ENCODE measurements around the gene UBE2D2.

UBE2D2 gene

GRCh38 chr5:139657363-139658321, 96.5 kb downstream of the UBE2D2 start:
- Mint-ChIP-seq H3K4me3 (no peak overlapping the region), H3K36me3 (ENCODE audit: low read depth) (no peaks in the 10 kb centered on the region), H3K27me3 (ENCODE audit: low read depth) (peaks cover 14% of the 10 kb centered on the region), H3K27ac (no peak overlapping the region), H3K9me3 (no peaks in the 10 kb centered on the region), H3K4me1 (ENCODE audit: low read depth) (peaks cover 3% of the 10 kb centered on the region)
- DNase-seq (ENCODE audit: low spot score): no peak

GRCh38 chr5:139658501-139658927, 97.4 kb downstream of the UBE2D2 start:
- Mint-ChIP-seq H3K27me3 (ENCODE audit: low read depth) (peaks cover 9% of the 10 kb centered on the region), H3K9me3 (no peaks in the 10 kb centered on the region), H3K27ac (no peak overlapping the region), H3K4me3 (no peak overlapping the region), H3K4me1 (ENCODE audit: low read depth) (peaks cover under 1% of the 10 kb centered on the region), H3K36me3 (ENCODE audit: low read depth) (no peaks in the 10 kb centered on the region)
- DNase-seq (ENCODE audit: low spot score): no peak

GRCh38 chr5:139658928-139659667, 98.0 kb downstream of the UBE2D2 start:
- H3K9me3 Mint-ChIP-seq: no peaks in the 10 kb centered on the region
- no peak for DNase-seq (ENCODE audit: low spot score)
- no peaks in the 10 kb centered on the region for H3K36me3 Mint-ChIP-seq (ENCODE audit: low read depth)
- no peaks in the 10 kb centered on the region for H3K4me1 Mint-ChIP-seq (ENCODE audit: low read depth)
- no peak overlapping the region for H3K27ac Mint-ChIP-seq
- no peak overlapping the region for H3K4me3 Mint-ChIP-seq
- peaks cover 4% of the 10 kb centered on the region for H3K27me3 Mint-ChIP-seq (ENCODE audit: low read depth)

- Mint-ChIP-seq H3K4me3 (no peak overlapping the region), H3K27ac (no peak overlapping the region), H3K9me3 (no peaks in the 10 kb centered on the region), H3K4me1 (ENCODE audit: low read depth) (no peaks in the 10 kb centered on the region), H3K36me3 (ENCODE audit: low read depth) (no peaks in the 10 kb centered on the region), H3K27me3 (ENCODE audit: low read depth) (peaks cover 2% of the 10 kb centered on the region)
- no peak for DNase-seq (ENCODE audit: low spot score)
These were observed 98.6 kb downstream of the UBE2D2 start for GRCh38 chr5:139659695-139660101.

GRCh38 chr5:139660105-139660922, 99.2 kb downstream of the UBE2D2 start:
- Mint-ChIP-seq H3K9me3 (no peaks in the 10 kb centered on the region), H3K27me3 (ENCODE audit: low read depth) (peaks cover 2% of the 10 kb centered on the region), H3K4me1 (ENCODE audit: low read depth) (no peaks in the 10 kb centered on the region), H3K4me3 (no peak overlapping the region), H3K27ac (no peak overlapping the region), H3K36me3 (ENCODE audit: low read depth) (no peaks in the 10 kb centered on the region)
- no peak for DNase-seq (ENCODE audit: low spot score)

GRCh38 chr5:139660923-139661814, 100.0 kb downstream of the UBE2D2 start:
- Mint-ChIP-seq H3K27ac (no peak overlapping the region), H3K4me3 (no peak overlapping the region), H3K4me1 (ENCODE audit: low read depth) (no peaks in the 10 kb centered on the region), H3K36me3 (ENCODE audit: low read depth) (no peaks in the 10 kb centered on the region), H3K9me3 (no peaks in the 10 kb centered on the region), H3K27me3 (ENCODE audit: low read depth) (peaks cover 2% of the 10 kb centered on the region)
- no peak for DNase-seq (ENCODE audit: low spot score)

- no peaks in the 10 kb centered on the region for H3K9me3 Mint-ChIP-seq
- no peak for DNase-seq (ENCODE audit: low spot score)
- H3K27me3 Mint-ChIP-seq (ENCODE audit: low read depth): peaks cover 2% of the 10 kb centered on the region
- no peak overlapping the region for H3K27ac Mint-ChIP-seq
- no peaks in the 10 kb centered on the region for H3K36me3 Mint-ChIP-seq (ENCODE audit: low read depth)
- no peak overlapping the region for H3K4me3 Mint-ChIP-seq
- peaks cover 8% of the 10 kb centered on the region for H3K4me1 Mint-ChIP-seq (ENCODE audit: low read depth)
These were observed 101.5 kb downstream of the UBE2D2 start for GRCh38 chr5:139662617-139663016.

- DNase-seq (ENCODE audit: low spot score): no peak
- H3K4me3 Mint-ChIP-seq: no peak overlapping the region
- H3K9me3 Mint-ChIP-seq: no peaks in the 10 kb centered on the region
- H3K27me3 Mint-ChIP-seq (ENCODE audit: low read depth): no peaks in the 10 kb centered on the region
- no peak overlapping the region for H3K27ac Mint-ChIP-seq
- peaks cover 10% of the 10 kb centered on the region for H3K4me1 Mint-ChIP-seq (ENCODE audit: low read depth)
- H3K36me3 Mint-ChIP-seq (ENCODE audit: low read depth): no peaks in the 10 kb centered on the region
These were observed 102.3 kb downstream of the UBE2D2 start for GRCh38 chr5:139663207-139664085.

- peaks cover 11% of the 10 kb centered on the region for H3K4me1 Mint-ChIP-seq (ENCODE audit: low read depth)
- H3K27ac Mint-ChIP-seq: no peak overlapping the region
- no peak overlapping the region for H3K4me3 Mint-ChIP-seq
- no peak for DNase-seq (ENCODE audit: low spot score)
- no peaks in the 10 kb centered on the region for H3K27me3 Mint-ChIP-seq (ENCODE audit: low read depth)
- no peaks in the 10 kb centered on the region for H3K36me3 Mint-ChIP-seq (ENCODE audit: low read depth)
- no peaks in the 10 kb centered on the region for H3K9me3 Mint-ChIP-seq
These were observed 103.1 kb downstream of the UBE2D2 start for GRCh38 chr5:139664086-139664693.

- Mint-ChIP-seq H3K36me3 (ENCODE audit: low read depth) (no peaks in the 10 kb centered on the region), H3K4me1 (ENCODE audit: low read depth) (peaks cover 14% of the 10 kb centered on the region), H3K9me3 (no peaks in the 10 kb centered on the region), H3K27me3 (ENCODE audit: low read depth) (peaks cover 3% of the 10 kb centered on the region), H3K4me3 (no peak overlapping the region), H3K27ac (no peak overlapping the region)
- DNase-seq (ENCODE audit: low spot score): no peak
These were observed 103.7 kb downstream of the UBE2D2 start for GRCh38 chr5:139664727-139665351.

GRCh38 chr5:139665626-139666025, 104.5 kb downstream of the UBE2D2 start:
- Mint-ChIP-seq H3K4me3 (no peak overlapping the region), H3K36me3 (ENCODE audit: low read depth) (no peaks in the 10 kb centered on the region), H3K27me3 (ENCODE audit: low read depth) (peaks cover 3% of the 10 kb centered on the region), H3K27ac (no peak overlapping the region), H3K4me1 (ENCODE audit: low read depth) (peaks cover 18% of the 10 kb centered on the region), H3K9me3 (no peaks in the 10 kb centered on the region)
- no peak for DNase-seq (ENCODE audit: low spot score)

GRCh38 chr5:139666551-139666950, 105.4 kb downstream of the UBE2D2 start:
- Mint-ChIP-seq H3K9me3 (no peaks in the 10 kb centered on the region), H3K27ac (no peak overlapping the region), H3K27me3 (ENCODE audit: low read depth) (peaks cover 3% of the 10 kb centered on the region), H3K4me3 (no peak overlapping the region), H3K36me3 (ENCODE audit: low read depth) (no peaks in the 10 kb centered on the region), H3K4me1 (ENCODE audit: low read depth) (peaks cover 19% of the 10 kb centered on the region)
- DNase-seq (ENCODE audit: low spot score): no peak
